ENCODE results near the gene CAPG.

GRCh38 chr2:85369500-85369899 lies 40.7 kb downstream of the CAPG start:
- TF ChIP-seq, protein P1, sequence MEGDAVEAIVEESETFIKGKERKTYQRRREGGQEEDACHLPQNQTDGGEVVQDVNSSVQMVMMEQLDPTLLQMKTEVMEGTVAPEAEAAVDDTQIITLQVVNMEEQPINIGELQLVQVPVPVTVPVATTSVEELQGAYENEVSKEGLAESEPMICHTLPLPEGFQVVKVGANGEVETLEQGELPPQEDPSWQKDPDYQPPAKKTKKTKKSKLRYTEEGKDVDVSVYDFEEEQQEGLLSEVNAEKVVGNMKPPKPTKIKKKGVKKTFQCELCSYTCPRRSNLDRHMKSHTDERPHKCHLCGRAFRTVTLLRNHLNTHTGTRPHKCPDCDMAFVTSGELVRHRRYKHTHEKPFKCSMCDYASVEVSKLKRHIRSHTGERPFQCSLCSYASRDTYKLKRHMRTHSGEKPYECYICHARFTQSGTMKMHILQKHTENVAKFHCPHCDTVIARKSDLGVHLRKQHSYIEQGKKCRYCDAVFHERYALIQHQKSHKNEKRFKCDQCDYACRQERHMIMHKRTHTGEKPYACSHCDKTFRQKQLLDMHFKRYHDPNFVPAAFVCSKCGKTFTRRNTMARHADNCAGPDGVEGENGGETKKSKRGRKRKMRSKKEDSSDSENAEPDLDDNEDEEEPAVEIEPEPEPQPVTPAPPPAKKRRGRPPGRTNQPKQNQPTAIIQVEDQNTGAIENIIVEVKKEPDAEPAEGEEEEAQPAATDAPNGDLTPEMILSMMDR (IDR thresholded peaks at IDR 0.05): no peak
- TF ChIP-seq POLR2AphosphoS5 (IDR thresholded peaks at IDR 0.05) (no peak), POLR2A (IDR thresholded peaks at IDR 0.05) (no peak)

Data from upper lobe of left lung (tissue), 4 donors.